K562 (cell line): ENCODE data around the gene RAD1. TPM values are rescaled to one million over a fixed set of nuclear protein-coding genes. Genes with fewer than 3 reads are reported as not detected.

ENCODE experiments used
- BRCA1 ChIP-seq, 2 experiments: fragments of 450-650 bp in 1 of 2; sonication (generic) in 1 of 2; formaldehyde crosslinking in 1 of 2; IDR thresholded peaks; 2 replicates each; pipeline versions ENCODE4 v1.5.0 to v1.6.1; 2017 to 2020; ENCODE audit warnings: mild to moderate bottlenecking in 1 of 2, missing genetic modification reagents in 1 of 2
- CTBP1 ChIP-seq: fragments of 450-650 bp; IDR thresholded peaks from 2 replicates; pipeline ENCODE4 v1.6.1; 2016; ENCODE audit warnings: borderline replicate concordance
- FOS ChIP-seq: IDR thresholded peaks from 3 replicates; pipeline ENCODE4 v1.6.1; 2011; ENCODE audit not compliant: insufficient read length; ENCODE audit errors: extremely low read depth
- FOXM1 ChIP-seq, 2 experiments: fragments of 450-650 bp in 1 of 2; sonication (generic) in 1 of 2; formaldehyde crosslinking in 1 of 2; IDR thresholded peaks; 2 replicates each; pipeline versions ENCODE4 v1.6.1 to v1.9.0; 2017 to 2022; ENCODE audit warnings: low read depth in 2 of 2, mild to moderate bottlenecking in 2 of 2, missing genetic modification reagents in 1 of 2, moderate library complexity in 1 of 2
- HCFC1 ChIP-seq: IDR thresholded peaks from 2 replicates; pipeline ENCODE4 v1.6.1; 2012; ENCODE audit warnings: low read depth, low read length, improper control_type of control experiment
- HNRNPUL1 ChIP-seq: fragments of 200-400 bp; formaldehyde crosslinking; IDR thresholded peaks from 2 replicates; pipeline ENCODE4 v1.6.1; 2017; ENCODE audit warnings: low read length
- KLF6 ChIP-seq: fragments of 250-450 bp; sonication (Bioruptor Pico); IDR thresholded peaks from 2 replicates; pipeline ENCODE4 v1.4.0; 2020; ENCODE audit warnings: mild to moderate bottlenecking, moderate library complexity, borderline replicate concordance
- LARP7 ChIP-seq: fragments of 450-650 bp; IDR thresholded peaks from 2 replicates; pipeline ENCODE4 v1.6.1; 2016
- LEF1 ChIP-seq: fragments of 450-650 bp; IDR thresholded peaks from 2 replicates; pipeline ENCODE4 v1.6.1; 2016; ENCODE audit warnings: mild to moderate bottlenecking
- PCBP1 ChIP-seq: fragments of 200-400 bp; formaldehyde crosslinking; IDR thresholded peaks from 2 replicates; pipeline ENCODE4 v1.6.1; 2018; ENCODE audit warnings: mild to moderate bottlenecking, low read depth, low read length; ENCODE audit not compliant: poor library complexity, severe bottlenecking
- POLR2AphosphoS2 ChIP-seq: IDR thresholded peaks from 2 replicates; pipeline ENCODE4 v1.6.1; 2012; ENCODE audit warnings: low read length, improper control_type of control experiment
- PRMT5 ChIP-seq: sonication (generic); formaldehyde crosslinking; IDR thresholded peaks from 2 replicates; pipeline ENCODE4 v1.5.0; 2020; ENCODE audit warnings: missing genetic modification reagents
- SMARCA5 ChIP-seq: fragments of 450-650 bp; IDR thresholded peaks from 2 replicates; pipeline ENCODE4 v1.6.1; 2016
- SMARCE1 ChIP-seq: fragments of 450-650 bp; IDR thresholded peaks from 2 replicates; pipeline ENCODE4 v1.7.1; 2016; ENCODE audit warnings: mild to moderate bottlenecking
- SRSF1 ChIP-seq: fragments of 200-400 bp; formaldehyde crosslinking; IDR thresholded peaks from 2 replicates; pipeline ENCODE4 v1.6.1; 2017; ENCODE audit warnings: mild to moderate bottlenecking, low read depth, low read length, moderate library complexity
- ZNF197 ChIP-seq: fragments of 200-800 bp; sonication (Bioruptor generic); IDR thresholded peaks from 2 replicates; pipeline ENCODE4 v1.6.1; 2016; ENCODE audit warnings: low read depth, missing genetic modification characterization, missing compliant biosample characterization
- ZNF780A ChIP-seq: fragments of 250-450 bp; sonication (Bioruptor Pico); IDR thresholded peaks from 2 replicates; pipeline ENCODE4 v1.5.0; 2021; ENCODE audit warnings: mild to moderate bottlenecking
- polyA plus RNA-seq, 8 experiments: library from polyadenylated mRNA; depleted of rRNA in 4 of 8; stranded (reverse) in 5 of 8; unstranded in 3 of 8; fragments of >200 nt; fragmentation: Nextera tagmentation in 2 of 8; fragmentation: Illumina TruSeq in 1 of 8; extraction: Ambion mirVana in 2 of 8; extraction: Trizol in 1 of 8; gene quantifications; 2 replicates each; pipeline versions ENCODE4 v1.2.1 to v1.2.3, GENCODE V29; 2011 to 2014; ENCODE audit warnings: inconsistent platforms in 1 of 8, missing spikeins in 1 of 8
- total RNA-seq, 7 experiments: library from RNA; depleted of rRNA in 6 of 7; stranded (reverse); fragments of >200 nt in 6 of 7; fragmentation: Illumina TruSeq in 2 of 7; extraction: Trizol in 2 of 7; gene quantifications; 2 replicates each; pipeline versions ENCODE4 v1.2.1 to v1.2.3, GENCODE V29; 2011 to 2021; ENCODE audit warnings: low replicate concordance in 1 of 7
- TF ChIP-seq, protein P1 (sequence below), 3 experiments: fragments of 200-800 bp in 1 of 3; fragments of 250-450 bp in 1 of 3; fragments of 450-650 bp in 1 of 3; sonication (Bioruptor Pico) in 1 of 3; sonication (Bioruptor generic) in 1 of 3; formaldehyde crosslinking in 1 of 3; IDR thresholded peaks; 2 replicates each; pipeline versions ENCODE4 v1.6.1 to v1.8.0; 2016 to 2022; ENCODE audit warnings: mild to moderate bottlenecking in 2 of 3, missing genetic modification characterization in 2 of 3, missing compliant biosample characterization in 1 of 3, moderate library complexity in 1 of 3
- TF ChIP-seq, protein P2 (sequence below): sonication (generic); formaldehyde crosslinking; IDR thresholded peaks from 2 replicates; pipeline ENCODE4 v1.8.1; 2023; ENCODE audit warnings: mild to moderate bottlenecking, missing genetic modification reagents
- TF ChIP-seq, protein P3 (sequence below): conservative IDR thresholded peaks from 2 replicates; pipeline ENCODE4 v1.6.1; 2011; ENCODE audit warnings: low read depth, mild to moderate bottlenecking, low read length; ENCODE audit not compliant: control insufficient read depth

RAD1 gene
- total and polyA plus RNA-seq, 9 of the 15 experiments (the other 6 are each of a cell fraction or from before 2014, with no cell fraction given) = 44.5 to 148 (median 60.8) TPM

DNA sequence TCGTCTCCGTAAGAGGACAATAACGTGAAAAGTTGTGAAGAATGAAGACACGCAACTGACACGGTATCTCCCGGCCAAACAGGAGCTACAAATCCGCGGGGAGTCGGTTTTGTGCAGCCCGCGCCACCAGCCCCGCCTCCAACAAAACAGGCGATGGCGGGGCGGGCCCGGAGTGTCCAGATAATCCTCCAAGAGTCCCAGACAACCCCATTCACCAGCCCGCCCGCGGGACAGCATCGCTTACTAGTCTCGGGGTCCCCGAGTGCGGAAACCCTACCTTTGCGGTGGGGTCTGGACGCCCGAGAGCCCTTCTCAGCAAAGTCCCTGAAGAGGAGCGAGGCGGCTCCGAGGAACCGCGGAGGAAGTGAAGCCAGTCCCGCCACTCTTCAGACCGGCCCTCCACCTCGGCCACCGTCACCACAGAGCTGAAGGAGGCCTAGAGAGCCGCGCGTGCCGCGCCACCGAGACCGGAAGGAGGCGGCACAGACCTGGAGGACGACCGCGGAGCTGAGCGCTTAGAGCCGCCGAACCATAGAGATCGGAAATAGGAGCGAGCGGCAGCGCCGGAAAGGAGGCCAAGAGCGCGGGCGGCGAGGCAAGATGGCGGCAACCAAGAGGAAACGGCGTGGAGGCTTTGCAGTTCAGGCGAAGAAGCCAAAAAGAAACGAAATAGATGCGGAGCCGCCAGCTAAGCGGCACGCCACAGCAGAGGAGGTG is at the start of gene RAD1, which contains the start of gene BRIX1 (continued):
- TF ChIP-seq ZNF780A (CRISPR knock-in tag) = no peak
- TF ChIP-seq ZNF197 = no peak
- no peak for TF ChIP-seq SMARCA5
- TF ChIP-seq, protein P1, sequence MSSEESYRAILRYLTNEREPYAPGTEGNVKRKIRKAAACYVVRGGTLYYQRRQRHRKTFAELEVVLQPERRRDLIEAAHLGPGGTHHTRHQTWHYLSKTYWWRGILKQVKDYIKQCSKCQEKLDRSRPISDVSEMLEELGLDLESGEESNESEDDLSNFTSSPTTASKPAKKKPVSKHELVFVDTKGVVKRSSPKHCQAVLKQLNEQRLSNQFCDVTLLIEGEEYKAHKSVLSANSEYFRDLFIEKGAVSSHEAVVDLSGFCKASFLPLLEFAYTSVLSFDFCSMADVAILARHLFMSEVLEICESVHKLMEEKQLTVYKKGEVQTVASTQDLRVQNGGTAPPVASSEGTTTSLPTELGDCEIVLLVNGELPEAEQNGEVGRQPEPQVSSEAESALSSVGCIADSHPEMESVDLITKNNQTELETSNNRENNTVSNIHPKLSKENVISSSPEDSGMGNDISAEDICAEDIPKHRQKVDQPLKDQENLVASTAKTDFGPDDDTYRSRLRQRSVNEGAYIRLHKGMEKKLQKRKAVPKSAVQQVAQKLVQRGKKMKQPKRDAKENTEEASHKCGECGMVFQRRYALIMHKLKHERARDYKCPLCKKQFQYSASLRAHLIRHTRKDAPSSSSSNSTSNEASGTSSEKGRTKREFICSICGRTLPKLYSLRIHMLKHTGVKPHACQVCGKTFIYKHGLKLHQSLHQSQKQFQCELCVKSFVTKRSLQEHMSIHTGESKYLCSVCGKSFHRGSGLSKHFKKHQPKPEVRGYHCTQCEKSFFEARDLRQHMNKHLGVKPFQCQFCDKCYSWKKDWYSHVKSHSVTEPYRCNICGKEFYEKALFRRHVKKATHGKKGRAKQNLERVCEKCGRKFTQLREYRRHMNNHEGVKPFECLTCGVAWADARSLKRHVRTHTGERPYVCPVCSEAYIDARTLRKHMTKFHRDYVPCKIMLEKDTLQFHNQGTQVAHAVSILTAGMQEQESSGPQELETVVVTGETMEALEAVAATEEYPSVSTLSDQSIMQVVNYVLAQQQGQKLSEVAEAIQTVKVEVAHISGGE (CRISPR knock-in tag; IDR thresholded peaks at IDR 0.05) = peak in 2 of 3 experiments; percentile 84 to 95; a peak in 5 of 6 replicates
- TF ChIP-seq, protein P2, sequence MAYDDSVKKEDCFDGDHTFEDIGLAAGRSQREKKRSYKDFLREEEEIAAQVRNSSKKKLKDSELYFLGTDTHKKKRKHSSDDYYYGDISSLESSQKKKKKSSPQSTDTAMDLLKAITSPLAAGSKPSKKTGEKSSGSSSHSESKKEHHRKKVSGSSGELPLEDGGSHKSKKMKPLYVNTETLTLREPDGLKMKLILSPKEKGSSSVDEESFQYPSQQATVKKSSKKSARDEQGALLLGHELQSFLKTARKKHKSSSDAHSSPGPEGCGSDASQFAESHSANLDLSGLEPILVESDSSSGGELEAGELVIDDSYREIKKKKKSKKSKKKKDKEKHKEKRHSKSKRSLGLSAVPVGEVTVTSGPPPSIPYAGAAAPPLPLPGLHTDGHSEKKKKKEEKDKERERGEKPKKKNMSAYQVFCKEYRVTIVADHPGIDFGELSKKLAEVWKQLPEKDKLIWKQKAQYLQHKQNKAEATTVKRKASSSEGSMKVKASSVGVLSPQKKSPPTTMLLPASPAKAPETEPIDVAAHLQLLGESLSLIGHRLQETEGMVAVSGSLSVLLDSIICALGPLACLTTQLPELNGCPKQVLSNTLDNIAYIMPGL (CRISPR knock-in tag) = no peak; the same call in 1 of the 2 replicates
- TF ChIP-seq, protein P3, sequence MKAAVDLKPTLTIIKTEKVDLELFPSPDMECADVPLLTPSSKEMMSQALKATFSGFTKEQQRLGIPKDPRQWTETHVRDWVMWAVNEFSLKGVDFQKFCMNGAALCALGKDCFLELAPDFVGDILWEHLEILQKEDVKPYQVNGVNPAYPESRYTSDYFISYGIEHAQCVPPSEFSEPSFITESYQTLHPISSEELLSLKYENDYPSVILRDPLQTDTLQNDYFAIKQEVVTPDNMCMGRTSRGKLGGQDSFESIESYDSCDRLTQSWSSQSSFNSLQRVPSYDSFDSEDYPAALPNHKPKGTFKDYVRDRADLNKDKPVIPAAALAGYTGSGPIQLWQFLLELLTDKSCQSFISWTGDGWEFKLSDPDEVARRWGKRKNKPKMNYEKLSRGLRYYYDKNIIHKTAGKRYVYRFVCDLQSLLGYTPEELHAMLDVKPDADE = peak; percentile 87
- no peak for TF ChIP-seq POLR2AphosphoS2
- peak; percentile 20; the same call in 1 of the 2 replicates for TF ChIP-seq LARP7
- no peak for TF ChIP-seq PCBP1
- TF ChIP-seq HCFC1 = peak; percentile 87
- TF ChIP-seq CTBP1 = peak; percentile 75
- no peak for TF ChIP-seq PRMT5 (CRISPR knock-in tag)
- no peak for TF ChIP-seq SMARCE1
- peak; percentile 91; the same call in 1 of the 2 replicates for TF ChIP-seq SRSF1
- TF ChIP-seq FOXM1 (IDR thresholded peaks at IDR 0.05; ENCODE audit: low read depth) = no peak
- peak; percentile 66; the same call in 1 of the 2 replicates for TF ChIP-seq FOXM1 (CRISPR knock-in tag; IDR thresholded peaks at IDR 0.05; ENCODE audit: low read depth)
- TF ChIP-seq FOS = no peak
- TF ChIP-seq BRCA1 (IDR thresholded peaks at IDR 0.05) = no peak
- no peak for TF ChIP-seq BRCA1 (CRISPR knock-in tag; IDR thresholded peaks at IDR 0.05)
- no peak for TF ChIP-seq HNRNPUL1
- no peak; the same call in 1 of the 2 replicates for TF ChIP-seq LEF1
- TF ChIP-seq KLF6 (CRISPR knock-in tag) = no peak
